H9 (cell line): ENCODE measurements around the gene MAP7D3. TPM values are rescaled to one million over a fixed set of nuclear protein-coding genes. Genes with fewer than 3 reads are reported as not detected.

Experiments
- DNase-seq: peaks from one replicate; pipeline ENCODE4 v3.0.0-alpha.2; 2017
- H2AFZ ChIP-seq: one replicate; pipeline ENCODE4 v1.6.1; 2013; ENCODE audit warnings: mild to moderate bottlenecking, low read length, control low read depth, moderate library complexity
- H2AK5ac ChIP-seq: 2 replicates; pipeline ENCODE4 v1.6.1; 2013; ENCODE audit warnings: low read length, control low read depth, mixed read lengths; ENCODE audit not compliant: insufficient read length
- H2BK120ac ChIP-seq: one replicate; pipeline ENCODE4 v1.6.1; 2013; ENCODE audit warnings: low read depth, mild to moderate bottlenecking, low read length, control low read depth, inconsistent platforms; ENCODE audit not compliant: poor library complexity, severe bottlenecking
- H2BK12ac ChIP-seq: 2 replicates; pipeline ENCODE4 v1.6.1; 2013; ENCODE audit warnings: low read length, control low read depth, mixed read lengths, low read depth; ENCODE audit not compliant: insufficient read length
- H2BK15ac ChIP-seq: 2 replicates; pipeline ENCODE4 v1.6.1; 2013; ENCODE audit warnings: low read depth, low read length, control low read depth
- H2BK20ac ChIP-seq: one replicate; pipeline ENCODE4 v1.6.1; 2013; ENCODE audit warnings: low read depth, mild to moderate bottlenecking, low read length, control low read depth, inconsistent platforms; ENCODE audit not compliant: poor library complexity, severe bottlenecking
- H2BK5ac ChIP-seq: 2 replicates; pipeline ENCODE4 v1.6.1; 2013; ENCODE audit warnings: low read length, control low read depth, mixed read lengths; ENCODE audit not compliant: insufficient read length
- H3K14ac ChIP-seq: 2 replicates; pipeline ENCODE4 v1.6.1; 2013; ENCODE audit warnings: low read length, control low read depth; ENCODE audit not compliant: insufficient read depth
- H3K18ac ChIP-seq: 2 replicates; pipeline ENCODE4 v1.6.1; 2013; ENCODE audit warnings: low read depth, mild to moderate bottlenecking, mixed read lengths, low read length, control low read depth; ENCODE audit not compliant: insufficient read length
- H3K23ac ChIP-seq: 2 replicates; pipeline ENCODE4 v1.6.1; 2013; ENCODE audit warnings: low read length, control low read depth, mixed read lengths, low read depth; ENCODE audit not compliant: insufficient read length
- H3K23me2 ChIP-seq: 2 replicates; pipeline ENCODE4 v1.6.1; 2013; ENCODE audit warnings: low read depth, mild to moderate bottlenecking, mixed read lengths, low read length, control low read depth; ENCODE audit not compliant: insufficient read length, poor library complexity, severe bottlenecking
- H3K27ac ChIP-seq: 2 replicates; pipeline ENCODE4 v1.5.1; 2013; ENCODE audit warnings: low read length, control low read depth, mixed read lengths, low read depth; ENCODE audit not compliant: insufficient read length
- H3K27me3 ChIP-seq: 2 replicates; pipeline ENCODE4 v1.6.1; 2013; ENCODE audit warnings: low read length, control low read depth, inconsistent platforms; ENCODE audit not compliant: insufficient read depth
- H3K4ac ChIP-seq: 2 replicates; pipeline ENCODE4 v1.6.1; 2013; ENCODE audit warnings: low read depth, mild to moderate bottlenecking, control low read depth, inconsistent platforms, low read length, moderate library complexity
- H3K4me1 ChIP-seq: 2 replicates; pipeline ENCODE4 v1.6.1; 2013; ENCODE audit warnings: low read length, control low read depth, inconsistent platforms; ENCODE audit not compliant: insufficient read depth
- H3K4me2 ChIP-seq: 2 replicates; pipeline ENCODE4 v1.6.1; 2013; ENCODE audit warnings: low read length, control low read depth, mixed read lengths; ENCODE audit not compliant: insufficient read length, insufficient read depth
- H3K56ac ChIP-seq: 2 replicates; pipeline ENCODE4 v1.6.1; 2013; ENCODE audit warnings: low read depth, mild to moderate bottlenecking, mixed read lengths, low read length, control low read depth; ENCODE audit not compliant: insufficient read length
- H3K79me1 ChIP-seq: 2 replicates; pipeline ENCODE4 v1.6.1; 2013; ENCODE audit warnings: low read depth, mild to moderate bottlenecking, moderate library complexity, low read length, control low read depth, inconsistent platforms; ENCODE audit not compliant: insufficient read depth, poor library complexity, severe bottlenecking
- H3K79me2 ChIP-seq: 2 replicates; pipeline ENCODE4 v1.6.1; 2013; ENCODE audit warnings: low read length, control low read depth, inconsistent platforms; ENCODE audit not compliant: insufficient read depth
- H3K9ac ChIP-seq: 2 replicates; pipeline ENCODE4 v1.6.1; 2013; ENCODE audit warnings: low read length, control low read depth, mixed read lengths; ENCODE audit not compliant: insufficient read length; ENCODE audit errors: extremely low read depth
- H3K9me3 ChIP-seq: one replicate; pipeline ENCODE4 v1.6.1; 2013; ENCODE audit warnings: low read depth, low read length, inconsistent platforms; ENCODE audit not compliant: control insufficient read depth
- H3T11ph ChIP-seq: one replicate; pipeline ENCODE4 v1.6.1; 2013; ENCODE audit warnings: mild to moderate bottlenecking, low read length, control low read depth, inconsistent platforms
- H4K20me1 ChIP-seq: one replicate; pipeline ENCODE4 v1.6.1; 2013; ENCODE audit not compliant: control insufficient read depth, insufficient read length, insufficient read depth
- H4K5ac ChIP-seq: 2 replicates; pipeline ENCODE4 v1.6.1; 2013; ENCODE audit warnings: low read depth, mild to moderate bottlenecking, mixed read lengths, low read length, control low read depth; ENCODE audit not compliant: insufficient read length
- H4K8ac ChIP-seq: replicated peaks from 2 replicates; pipeline ENCODE4 v1.6.1; 2013; ENCODE audit warnings: low read length, control low read depth, mixed read lengths, low read depth; ENCODE audit not compliant: insufficient read length
- H4K91ac ChIP-seq: 2 replicates; pipeline ENCODE4 v1.6.1; 2013; ENCODE audit warnings: low read depth, mild to moderate bottlenecking, moderate library complexity, mixed read lengths, low read length, control low read depth; ENCODE audit not compliant: insufficient read length
- H3K27ac Mint-ChIP-seq, 3 experiments: 2 replicates in 2 of 3; 3 replicates in 1 of 3; pipeline ENCODE4 v1.8.0; 2020 to 2021; ENCODE audit warnings: mixed read lengths in 3 of 3, mild to moderate bottlenecking in 1 of 3, moderate library complexity in 1 of 3
- H3K27me3 Mint-ChIP-seq: 2 replicates; pipeline ENCODE4 v1.8.0; 2021; ENCODE audit warnings: low read depth, mild to moderate bottlenecking, moderate library complexity, mixed read lengths
- H3K36me3 Mint-ChIP-seq, 3 experiments: 2 replicates in 2 of 3; 3 replicates in 1 of 3; pipeline ENCODE4 v1.8.0; 2020 to 2021; ENCODE audit warnings: low read depth in 3 of 3, mixed read lengths in 3 of 3; ENCODE audit not compliant: insufficient read depth in 1 of 3
- H3K4me1 Mint-ChIP-seq, 2 experiments: 2 replicates each; pipeline ENCODE4 v1.8.0; 2020; ENCODE audit warnings: mixed read lengths in 2 of 2
- H3K4me3 Mint-ChIP-seq, 2 experiments: 2 replicates in 1 of 2; 3 replicates in 1 of 2; pipeline ENCODE4 v1.8.0; 2020 to 2021; ENCODE audit warnings: mild to moderate bottlenecking in 2 of 2, mixed read lengths in 2 of 2, moderate library complexity in 1 of 2
- H3K9me3 Mint-ChIP-seq, 2 experiments: 2 replicates in 1 of 2; 3 replicates in 1 of 2; pipeline ENCODE4 v1.8.0; 2020; ENCODE audit warnings: mild to moderate bottlenecking in 2 of 2, mixed read lengths in 2 of 2, moderate library complexity in 1 of 2
- WGBS: extraction: QIAGEN DNeasy Blood & Tissue Kit; methylation state at CpG from one replicate; pipeline ENCODE4 v1.1.7; 2013; ENCODE audit warnings: missing lambda C conversion rate, low lambda C conversion rate, mixed read lengths; ENCODE audit not compliant: insufficient read length; ENCODE audit errors: extremely low coverage; 5-methylcytosine and 5-hydroxymethylcytosine counted together
- total RNA-seq: library from RNA; stranded (reverse); gene quantifications from 2 replicates; pipeline ENCODE4 v1.2.1, GENCODE V29; 2021
- TF ChIP-seq, protein P1 (sequence below): fragments of 200-600 bp; sonication (generic); conservative IDR thresholded peaks from 3 replicates; pipeline ENCODE4 v1.8.0; 2021; ENCODE audit warnings: antibody characterized with exemption, mild to moderate bottlenecking

The MAP7D3 gene
- total RNA-seq, 1 experiment from 2014 or later = 15.2 TPM

DNA sequence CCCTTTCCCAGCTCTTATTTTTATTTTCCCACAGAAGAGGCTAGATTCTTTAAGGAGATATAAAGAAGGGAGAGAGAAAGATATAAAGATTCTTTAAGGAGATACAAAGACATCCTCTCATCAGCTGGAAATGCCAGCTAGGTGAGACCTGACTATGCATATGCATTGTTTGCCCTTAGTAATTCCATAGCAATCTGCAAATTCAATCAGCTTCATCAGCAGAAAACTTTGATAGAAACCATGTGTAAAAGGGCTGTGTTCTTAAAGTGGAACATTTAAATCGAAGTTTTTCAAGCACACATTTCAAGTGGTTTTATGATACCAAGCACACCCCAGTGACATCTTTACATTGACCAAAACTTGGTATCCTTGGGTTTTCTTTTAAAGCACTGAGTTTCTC is 79.8 kb downstream of the MAP7D3 start:
- Histone ChIP-seq H3K23ac (no peak overlapping the region), H3K18ac (no peak overlapping the region), H2BK20ac (no peak overlapping the region), H3K9ac (no peak overlapping the region), H4K91ac (no peak overlapping the region), H2AFZ (no peak overlapping the region), H2AK5ac (no peak overlapping the region), H4K5ac (no peak overlapping the region), H4K8ac (no peak overlapping the region), H3K79me1 (no peaks in the 10 kb centered on the region), H2BK5ac (no peak overlapping the region), H3K4me1 (no peaks in the 10 kb centered on the region), H3K27me3 (no peaks in the 10 kb centered on the region), H3K4me2 (no peak overlapping the region), H3K56ac (no peak overlapping the region), H3K79me2 (no peaks in the 10 kb centered on the region), H3T11ph (no peak overlapping the region), H3K14ac (no peak overlapping the region), H2BK120ac (no peak overlapping the region), H3K23me2 (no peaks in the 10 kb centered on the region), H4K20me1 (no peaks in the 10 kb centered on the region), H2BK12ac (no peak overlapping the region), H3K9me3 (peaks cover 16% of the 10 kb centered on the region), H2BK15ac (no peak overlapping the region), H3K4ac (no peak overlapping the region), H3K27ac (no peak overlapping the region)
- TF ChIP-seq, protein P1, sequence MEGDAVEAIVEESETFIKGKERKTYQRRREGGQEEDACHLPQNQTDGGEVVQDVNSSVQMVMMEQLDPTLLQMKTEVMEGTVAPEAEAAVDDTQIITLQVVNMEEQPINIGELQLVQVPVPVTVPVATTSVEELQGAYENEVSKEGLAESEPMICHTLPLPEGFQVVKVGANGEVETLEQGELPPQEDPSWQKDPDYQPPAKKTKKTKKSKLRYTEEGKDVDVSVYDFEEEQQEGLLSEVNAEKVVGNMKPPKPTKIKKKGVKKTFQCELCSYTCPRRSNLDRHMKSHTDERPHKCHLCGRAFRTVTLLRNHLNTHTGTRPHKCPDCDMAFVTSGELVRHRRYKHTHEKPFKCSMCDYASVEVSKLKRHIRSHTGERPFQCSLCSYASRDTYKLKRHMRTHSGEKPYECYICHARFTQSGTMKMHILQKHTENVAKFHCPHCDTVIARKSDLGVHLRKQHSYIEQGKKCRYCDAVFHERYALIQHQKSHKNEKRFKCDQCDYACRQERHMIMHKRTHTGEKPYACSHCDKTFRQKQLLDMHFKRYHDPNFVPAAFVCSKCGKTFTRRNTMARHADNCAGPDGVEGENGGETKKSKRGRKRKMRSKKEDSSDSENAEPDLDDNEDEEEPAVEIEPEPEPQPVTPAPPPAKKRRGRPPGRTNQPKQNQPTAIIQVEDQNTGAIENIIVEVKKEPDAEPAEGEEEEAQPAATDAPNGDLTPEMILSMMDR = no peak
- no CpG with 5 or more reads among the region's 1 CpG for WGBS
- H3K4me1 Mint-ChIP-seq = peaks cover 30 to 39% of the 10 kb centered on the region in 2 experiments
- DNase-seq = no peak
- H3K36me3 Mint-ChIP-seq = no peaks in the 10 kb centered on the region; a peak in 1 of 7 replicates
- no peak overlapping the region for H3K4me3 Mint-ChIP-seq
- no peaks in the 10 kb centered on the region for H3K27me3 Mint-ChIP-seq
- H3K27ac Mint-ChIP-seq = no peak overlapping the region; a peak in 1 of 7 replicates
- peaks cover 53 to 62% of the 10 kb centered on the region in 2 experiments for H3K9me3 Mint-ChIP-seq
